Activated CD4-positive, CD25-positive, alpha-beta regulatory T cell (primary cell): ENCODE results near the gene ADRA2C.

ENCODE experiments used
- DNase-seq, 4 experiments: peaks; one replicate each; lab custom pipeline; 2025; lab: John Stamatoyannopoulos, UW

The ADRA2C gene

GRCh38 chr4:3766036-3766784 lies at the start of gene ADRA2C:
ADRA2C (plus strand) TSS chr4:3766385; CDS start chr4:3766607, 222 bp downstream.
- no peak for DNase-seq

GRCh38 chr4:3716631-3717235 lies 49.5 kb upstream of the ADRA2C start:
- DNase-seq: no peak

DNA sequence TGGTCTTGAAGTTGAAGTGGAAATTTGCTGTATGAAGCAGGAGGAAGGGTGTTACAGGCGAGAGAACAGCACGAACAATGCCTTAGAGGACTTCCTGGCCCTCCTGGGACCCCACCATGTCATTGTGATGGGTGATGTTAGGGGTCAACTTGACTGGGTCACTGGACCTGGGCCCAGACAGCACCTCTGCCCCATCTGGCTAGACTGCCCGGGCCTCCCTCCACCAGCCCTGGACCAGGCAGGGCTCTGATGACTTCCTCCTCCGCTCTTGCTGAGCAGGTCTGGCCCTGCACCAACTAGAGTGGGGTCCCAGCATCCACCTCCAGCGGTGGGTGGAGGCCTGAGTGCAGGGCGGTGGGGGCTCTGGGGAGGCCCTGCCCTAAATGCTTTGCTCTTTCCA lies 48.9 kb upstream of the ADRA2C start:
- no peak for DNase-seq

DNA sequence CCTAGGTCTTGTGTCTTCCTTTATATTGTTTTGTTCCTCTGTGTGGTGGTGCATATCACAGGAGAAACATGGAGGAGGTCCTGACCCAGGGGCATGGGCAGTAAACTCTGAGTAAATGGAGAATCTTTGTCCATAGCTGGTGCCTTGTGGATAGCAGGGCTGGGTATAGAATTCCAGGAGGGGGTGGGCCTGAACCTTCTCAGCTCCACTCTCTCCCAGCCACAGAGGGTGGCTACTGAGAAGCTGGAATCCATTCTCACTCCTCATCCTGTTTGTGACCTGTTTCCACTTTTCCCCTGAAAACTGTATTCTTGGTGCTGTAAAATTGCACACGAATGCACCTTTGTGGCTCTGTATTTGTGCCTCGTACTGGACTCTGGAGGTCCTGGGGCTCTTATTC lies 47.7 kb upstream of the ADRA2C start:
- DNase-seq: no peak

GRCh38 chr4:3719191-3719590 lies 47.0 kb upstream of the ADRA2C start:
- DNase-seq: no peak

GRCh38 chr4:3719836-3720235 lies 46.3 kb upstream of the ADRA2C start:
- no peak for DNase-seq

- DNase-seq: no peak
These were observed 45.7 kb upstream of the ADRA2C start for GRCh38 chr4:3720466-3720865.

GRCh38 chr4:3721186-3721585 lies 45.0 kb upstream of the ADRA2C start:
- DNase-seq: no peak

- DNase-seq: no peak
These were observed 44.6 kb upstream of the ADRA2C start for GRCh38 chr4:3721627-3722026.

DNA sequence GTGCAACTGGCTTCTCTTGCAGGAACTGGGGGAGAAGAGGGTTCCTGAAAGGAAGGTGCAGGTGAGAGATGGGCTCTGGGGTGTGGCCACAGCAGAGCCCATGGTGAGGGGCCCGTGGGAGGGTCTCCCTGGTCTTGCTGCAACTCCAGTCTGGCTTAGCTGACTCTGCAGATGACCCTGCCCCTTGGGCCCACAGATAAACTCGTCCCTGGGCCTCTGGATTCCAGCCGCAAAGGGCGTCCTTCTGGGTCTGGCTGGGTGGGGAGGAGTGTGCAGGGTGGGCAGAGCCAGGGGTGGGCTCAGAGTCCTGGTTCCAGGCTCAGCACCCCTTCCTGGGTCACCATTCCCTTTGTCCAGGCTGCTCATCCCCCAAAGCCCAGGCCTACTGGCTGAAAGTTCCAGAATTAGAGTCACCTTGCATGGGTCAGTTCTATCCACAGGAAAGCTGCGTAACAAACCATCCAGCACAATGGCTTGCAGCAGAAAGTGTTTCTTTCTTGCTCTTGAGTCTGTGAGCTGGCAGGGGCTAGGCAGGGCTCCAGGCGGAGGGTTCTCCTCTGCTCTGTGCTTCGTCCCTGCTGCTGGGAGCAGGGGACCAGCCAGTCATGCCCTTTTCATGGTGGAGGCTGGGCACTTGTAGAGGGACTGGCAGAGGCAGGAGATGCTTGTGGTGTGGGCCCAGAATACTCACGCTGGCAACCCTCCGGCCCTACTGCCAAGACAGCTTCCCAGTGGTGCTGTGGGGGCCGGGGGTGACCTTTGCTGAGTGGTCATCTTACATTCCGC lies 43.5 kb upstream of the ADRA2C start:
- DNase-seq: no peak

DNA sequence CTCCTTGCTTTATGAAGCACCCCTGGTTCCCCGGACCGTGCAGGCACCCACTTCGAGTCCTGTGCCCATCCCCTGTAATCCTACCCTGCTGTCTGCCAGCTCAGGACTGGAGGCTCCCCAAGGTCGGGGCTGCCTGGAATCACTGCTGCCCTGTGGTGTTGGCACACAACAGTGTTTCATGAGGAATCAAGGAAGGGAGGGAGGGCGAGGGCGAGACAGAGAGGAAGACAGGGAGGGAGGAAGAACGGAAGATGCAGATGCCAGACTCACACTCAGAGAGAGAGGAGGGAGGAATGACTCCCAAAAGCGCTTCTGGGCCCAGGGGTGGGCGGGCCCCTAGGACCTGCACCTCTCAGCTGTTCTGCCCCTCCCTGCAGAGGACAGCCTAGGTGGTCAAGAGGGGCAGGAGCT lies 42.9 kb upstream of the ADRA2C start:
- no peak for DNase-seq

DNA sequence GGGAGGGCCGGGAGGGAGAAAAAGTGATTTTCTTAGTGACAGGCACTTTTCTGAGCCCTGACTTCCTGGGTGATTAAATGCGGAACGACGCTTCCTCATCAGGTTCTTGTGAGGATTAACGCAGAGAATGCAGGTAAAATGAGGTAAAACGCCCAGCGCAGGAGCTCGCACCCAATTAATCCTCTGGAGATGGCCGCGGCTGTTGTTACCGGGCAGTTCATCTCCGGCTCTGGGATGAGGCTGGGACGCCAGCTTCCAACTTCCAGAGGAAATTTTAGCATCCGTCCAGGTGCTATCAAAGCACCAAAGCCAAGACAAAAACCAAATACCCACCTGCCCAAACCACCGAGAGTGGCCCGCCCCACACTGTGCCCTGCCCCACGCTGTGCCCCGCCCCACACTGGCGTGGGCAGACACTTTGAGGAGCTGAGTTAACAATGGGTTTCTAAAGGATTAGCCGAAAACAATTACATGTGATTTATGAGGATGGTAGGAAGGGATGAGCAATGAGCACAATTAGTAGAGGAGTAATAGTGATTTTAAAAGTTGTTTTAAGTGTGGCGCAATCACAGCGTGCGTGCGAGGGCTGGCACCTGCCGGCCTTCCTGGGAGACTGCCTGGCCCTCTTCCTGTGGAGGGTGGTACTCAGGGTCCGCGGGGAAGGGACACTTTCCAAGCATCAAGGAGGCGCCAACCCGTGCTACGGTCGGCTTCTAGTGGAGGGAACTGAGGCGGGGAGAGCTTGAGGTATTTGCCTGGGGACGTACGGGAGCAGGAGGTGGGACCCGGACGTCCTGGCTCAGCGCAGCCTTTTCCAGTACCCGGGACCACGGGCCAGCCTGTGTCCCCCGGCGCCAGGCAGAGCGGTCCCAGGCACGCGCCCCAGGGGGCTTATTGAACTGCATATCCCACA lies 41.6 kb upstream of the ADRA2C start:
- DNase-seq: no peak

DNA sequence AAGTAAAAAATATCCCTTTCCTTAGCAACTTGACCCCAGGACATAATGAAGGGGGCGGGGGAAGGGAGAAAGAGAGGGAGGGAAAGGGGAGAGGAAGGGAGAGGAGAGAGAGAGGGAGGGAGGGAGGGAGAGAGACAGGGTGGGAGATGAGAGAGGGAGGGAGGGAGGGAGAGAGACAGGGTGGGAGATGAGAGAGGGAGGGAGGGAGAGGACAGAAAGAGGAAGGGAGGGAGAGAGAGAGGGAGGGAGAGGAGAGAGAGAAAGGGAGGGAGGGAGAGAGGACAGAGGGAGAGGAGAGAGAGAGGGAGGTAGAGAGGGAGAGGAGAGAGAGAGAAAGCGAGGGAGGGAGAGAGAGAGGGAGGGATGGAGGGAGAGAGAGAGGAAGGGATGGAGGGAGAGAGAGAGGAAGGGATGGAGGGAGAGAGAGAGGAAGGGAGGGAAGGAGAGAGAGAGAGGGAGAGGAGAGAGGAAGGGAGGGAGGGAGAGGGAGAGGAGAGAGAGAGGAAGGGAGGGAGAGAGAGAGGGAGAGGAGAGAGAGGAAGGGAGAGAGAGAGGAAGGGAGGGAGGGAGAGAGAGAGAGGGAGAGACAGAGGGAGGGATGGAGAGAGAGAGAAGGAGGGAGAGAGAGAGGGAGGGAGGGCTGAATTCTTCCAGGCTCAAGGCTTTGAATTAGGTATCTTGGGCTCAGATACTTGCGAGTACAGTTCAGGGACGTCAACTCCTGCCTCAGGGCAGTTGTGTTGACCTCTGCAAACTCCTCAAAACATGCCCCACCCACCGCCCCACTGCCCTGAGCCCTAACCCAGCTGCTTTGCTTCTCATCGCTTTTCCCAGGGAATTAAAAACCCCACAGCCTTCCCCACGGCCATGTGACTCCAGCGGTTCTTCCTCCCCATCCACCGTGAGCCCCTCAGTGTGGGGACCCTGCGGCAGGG lies 40.0 kb upstream of the ADRA2C start:
- DNase-seq: no peak

DNA sequence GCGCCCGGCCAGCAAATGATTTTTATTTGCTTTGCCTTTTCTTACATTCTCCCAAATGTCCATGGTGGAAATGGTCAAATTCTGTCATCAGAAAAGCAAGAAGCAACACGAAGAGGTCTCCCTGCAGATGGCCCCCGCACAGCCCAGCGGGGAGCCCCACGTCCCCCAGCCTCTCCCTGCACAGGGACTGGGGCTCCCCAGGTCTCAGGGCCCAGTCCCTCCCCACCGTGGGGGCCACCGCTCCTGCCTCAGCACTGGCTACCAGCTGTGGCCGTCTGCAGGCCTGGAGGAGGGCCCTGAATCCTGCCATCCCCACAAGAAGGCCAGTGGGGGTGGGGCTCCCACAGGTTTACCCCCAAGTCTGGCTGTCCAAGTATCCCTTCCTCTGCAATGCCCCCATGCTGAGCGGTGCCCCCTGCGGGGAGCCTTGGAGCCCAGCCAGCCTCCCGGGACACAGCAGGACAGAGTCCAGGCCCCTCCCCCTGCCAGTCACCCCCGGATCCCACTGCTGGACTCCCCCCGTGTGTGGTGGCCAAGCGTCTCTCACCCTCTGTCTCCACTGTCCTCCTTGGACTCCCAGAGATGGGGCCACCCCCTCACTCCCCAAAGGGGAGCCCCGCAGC lies 38.2 kb upstream of the ADRA2C start:
- no peak for DNase-seq

GRCh38 chr4:3729188-3729881 lies 36.9 kb upstream of the ADRA2C start:
- DNase-seq: no peak

- no peak for DNase-seq
These were observed 36.3 kb upstream of the ADRA2C start for GRCh38 chr4:3729882-3730226.

DNA sequence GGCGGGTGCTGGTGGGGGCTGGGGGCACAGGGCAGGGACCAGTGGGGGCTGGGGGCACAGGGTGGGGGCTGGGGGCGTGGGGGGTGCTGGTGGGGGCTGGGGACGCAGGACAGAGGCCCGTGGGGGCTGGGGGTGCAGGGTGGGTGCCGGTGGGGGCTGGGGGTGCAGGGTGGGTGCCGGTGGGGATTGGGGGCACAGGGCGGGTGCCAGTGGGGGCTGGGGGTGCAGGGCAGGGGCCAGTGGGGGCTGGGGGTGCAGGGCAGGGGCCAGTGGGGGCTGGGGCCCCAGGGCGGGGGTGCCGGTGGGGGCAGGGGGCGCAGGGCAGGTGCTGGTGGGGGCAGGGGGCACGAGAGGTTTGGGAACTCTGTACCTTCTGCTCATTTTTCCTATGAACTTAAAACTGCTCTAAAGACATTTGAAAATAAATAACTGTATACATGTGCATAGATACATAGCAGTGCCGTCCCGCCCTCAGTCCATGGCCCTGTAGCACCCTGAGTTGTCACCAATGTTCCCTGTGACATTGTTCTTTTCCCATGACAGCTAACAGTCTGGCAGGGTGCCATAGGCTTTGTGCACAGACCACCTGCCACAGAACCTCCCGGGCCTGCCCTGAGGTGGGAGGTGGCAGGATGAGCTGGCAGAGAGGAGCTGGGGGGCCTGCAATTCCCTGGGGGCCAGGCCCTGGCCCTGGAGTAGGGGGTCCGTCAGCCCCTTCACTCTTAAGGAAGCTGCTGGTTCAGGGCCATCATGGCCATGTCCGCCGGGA lies 35.6 kb upstream of the ADRA2C start:
- DNase-seq: no peak

DNA sequence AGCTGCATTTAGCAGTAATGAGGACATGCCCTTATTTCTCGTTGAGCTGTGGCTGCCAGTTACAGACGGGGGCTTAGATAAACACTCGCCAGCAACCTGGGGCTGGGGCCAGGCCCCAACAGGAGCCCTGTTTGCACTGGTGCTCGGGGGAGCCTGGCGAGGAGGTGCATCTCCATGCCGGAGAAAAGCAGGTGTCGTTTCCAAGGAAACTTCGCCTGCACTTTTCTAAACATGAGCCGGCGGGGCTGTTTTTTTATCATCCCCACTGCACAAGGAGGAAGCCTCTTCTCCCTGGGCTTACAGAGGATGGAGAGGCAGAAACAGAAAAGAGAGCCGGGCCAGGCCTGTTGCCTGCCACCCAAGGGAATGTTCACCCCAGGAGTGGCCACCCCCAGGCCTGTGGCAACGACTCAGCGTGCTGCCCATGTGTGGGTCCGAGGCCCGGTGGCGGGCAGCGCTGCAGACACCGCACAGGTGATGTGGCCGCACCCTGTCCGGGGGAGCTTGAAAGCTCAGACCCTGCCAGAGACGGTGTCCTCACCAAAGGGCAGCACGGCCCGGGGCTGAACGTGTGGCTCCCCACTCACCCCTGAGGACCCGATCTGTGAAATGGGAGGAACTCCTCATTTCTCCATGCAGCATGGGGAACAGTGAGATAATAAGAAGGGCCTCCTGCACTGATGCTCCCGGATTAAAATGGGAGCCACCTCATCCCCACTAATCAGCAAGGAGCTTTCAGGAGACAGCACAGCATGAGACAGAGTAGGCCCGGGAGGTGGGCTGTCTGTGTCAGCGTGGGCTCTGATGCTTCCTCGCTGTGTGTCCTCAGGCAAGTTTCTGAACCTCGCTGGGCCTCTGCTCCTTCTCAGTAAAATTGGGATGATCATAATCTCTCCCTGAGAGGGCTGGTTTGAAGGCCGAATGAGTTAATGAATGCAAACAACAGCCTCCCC lies 33.8 kb upstream of the ADRA2C start:
- DNase-seq: no peak
